ENCODE measurements around the gene OLIG1. TPM values are rescaled to one million over a fixed set of nuclear protein-coding genes. Genes with fewer than 3 reads are reported as not detected.

The OLIG1 gene
- total RNA-seq, 2 donors from 2014 or later = 10.8 TPM; not detected in 1

DNA sequence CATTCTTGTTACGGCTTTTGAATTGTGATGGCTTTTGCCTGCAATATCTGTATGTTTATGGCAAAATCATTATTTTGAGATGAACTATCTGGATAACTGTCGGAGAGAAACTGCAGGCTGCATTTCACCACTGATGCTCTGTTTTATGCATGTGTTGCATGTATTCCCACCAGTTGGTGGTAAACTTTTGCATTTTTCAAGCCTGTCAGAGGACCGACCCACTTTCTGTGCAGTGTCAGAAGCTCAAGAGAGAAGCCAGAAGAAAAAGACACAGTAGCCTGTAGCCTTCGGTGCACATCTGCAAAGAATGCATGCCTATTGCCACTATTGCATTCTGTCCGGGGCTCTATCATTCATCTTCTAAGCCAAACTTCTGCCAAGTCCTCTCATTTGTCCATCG lies 41.6 kb downstream of the OLIG1 start:
- Histone ChIP-seq H3K36me3 (no peaks in the 10 kb centered on the region), H3K9me3 (no peaks in the 10 kb centered on the region), H3K4me3 (no peak overlapping the region), H3K4me1 (replicated peaks) (no peaks in the 10 kb centered on the region), H3K27ac (no peak overlapping the region), H3K27me3 (replicated peaks; ENCODE audit: insufficient read depth) (peaks cover 8% of the 10 kb centered on the region)
- TF ChIP-seq POLR2A (IDR thresholded peaks at IDR 0.05) (no peak), POLR2AphosphoS5 (IDR thresholded peaks at IDR 0.05) (no peak), CTCF (IDR thresholded peaks at IDR 0.05) (no peak)
- intact Hi-C loops (cut with DNase I) = no loop called here
- DNase-seq (ENCODE audit: low spot score) = no peak
- WGBS = 70% methylated on average over 6 of the region's 6 CpGs

GRCh38 chr21:33112151-33112550 lies 42.2 kb downstream of the OLIG1 start:
- TF ChIP-seq POLR2AphosphoS5 (IDR thresholded peaks at IDR 0.05) (no peak), CTCF (IDR thresholded peaks at IDR 0.05) (no peak), POLR2A (IDR thresholded peaks at IDR 0.05) (no peak)
- no peaks in the 10 kb centered on the region for H3K9me3 ChIP-seq

GRCh38 chr21:33112681-33113080 lies 42.7 kb downstream of the OLIG1 start:
- no peaks in the 10 kb centered on the region for H3K9me3 ChIP-seq
- no peak overlapping the region for H3K27ac ChIP-seq
- no peaks in the 10 kb centered on the region for H3K36me3 ChIP-seq
- H3K4me1 ChIP-seq (replicated peaks) = no peaks in the 10 kb centered on the region
- intact Hi-C loops (cut with DNase I) = no loop called here
- DNase-seq (ENCODE audit: low spot score) = no peak
- H3K4me3 ChIP-seq = no peak overlapping the region
- H3K27me3 ChIP-seq (replicated peaks; ENCODE audit: insufficient read depth) = peaks cover 8% of the 10 kb centered on the region
- 58% methylated on average over 4 of the region's 4 CpGs for WGBS
- TF ChIP-seq POLR2AphosphoS5 (IDR thresholded peaks at IDR 0.05) (no peak), CTCF (IDR thresholded peaks at IDR 0.05) (no peak), POLR2A (IDR thresholded peaks at IDR 0.05) (no peak)

More at GRCh38 chr21:33112151-33112550, 42.2 kb downstream of the OLIG1 start:
- Histone ChIP-seq H3K4me3 (no peak overlapping the region), H3K4me1 (replicated peaks) (no peaks in the 10 kb centered on the region), H3K36me3 (no peaks in the 10 kb centered on the region), H3K27ac (no peak overlapping the region), H3K27me3 (replicated peaks; ENCODE audit: insufficient read depth) (peaks cover 8% of the 10 kb centered on the region)
- intact Hi-C loops (cut with DNase I) = no loop called here
- DNase-seq (ENCODE audit: low spot score) = no peak
- 67% methylated on average over 5 of the region's 5 CpGs for WGBS

DNA sequence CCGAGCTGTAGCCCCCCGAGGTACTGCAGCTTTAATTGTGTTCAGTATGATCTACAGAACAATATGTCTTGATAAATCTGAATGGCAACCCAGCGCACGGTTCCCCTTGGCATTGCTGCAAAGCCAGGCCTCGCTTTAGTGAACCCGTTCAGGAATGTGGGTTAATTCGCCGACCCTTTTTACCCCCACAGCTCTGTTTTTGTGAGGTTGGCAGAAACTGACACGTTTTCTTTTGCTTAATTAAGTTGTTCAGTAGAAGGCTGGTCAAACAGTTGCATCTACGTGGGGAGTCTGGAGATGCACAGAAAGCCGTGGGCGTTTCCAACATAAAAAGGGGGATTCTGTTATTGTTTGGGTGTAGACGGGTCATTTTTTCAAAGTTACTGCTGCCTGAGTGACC lies 43.2 kb downstream of the OLIG1 start:
- Histone ChIP-seq H3K4me1 (replicated peaks) (no peaks in the 10 kb centered on the region), H3K9me3 (no peaks in the 10 kb centered on the region), H3K27me3 (replicated peaks; ENCODE audit: insufficient read depth) (peaks cover 8% of the 10 kb centered on the region), H3K27ac (no peak overlapping the region), H3K36me3 (no peaks in the 10 kb centered on the region), H3K4me3 (no peak overlapping the region)
- no peak for DNase-seq (ENCODE audit: low spot score)
- TF ChIP-seq POLR2AphosphoS5 (IDR thresholded peaks at IDR 0.05) (no peak), CTCF (IDR thresholded peaks at IDR 0.05) (no peak), POLR2A (IDR thresholded peaks at IDR 0.05) (no peak)
- WGBS = 73% methylated on average over 13 of the region's 13 CpGs
- intact Hi-C loops (cut with DNase I) = no loop called here

GRCh38 chr21:33114276-33114675 lies 44.3 kb downstream of the OLIG1 start:
- Histone ChIP-seq H3K36me3 (no peaks in the 10 kb centered on the region), H3K4me1 (replicated peaks) (no peaks in the 10 kb centered on the region), H3K27ac (no peak overlapping the region), H3K9me3 (no peaks in the 10 kb centered on the region), H3K27me3 (replicated peaks; ENCODE audit: insufficient read depth) (peaks cover 8% of the 10 kb centered on the region), H3K4me3 (no peak overlapping the region)
- intact Hi-C loops (cut with DNase I) = no loop called here
- TF ChIP-seq POLR2AphosphoS5 (IDR thresholded peaks at IDR 0.05) (no peak), POLR2A (IDR thresholded peaks at IDR 0.05) (no peak), CTCF (IDR thresholded peaks at IDR 0.05) (no peak)
- 100% methylated on average over 3 of the region's 3 CpGs for WGBS
- DNase-seq (ENCODE audit: low spot score) = no peak

All from prostate gland (tissue), 2 donors.